Memory B cell (primary cell): ENCODE data around the gene QPCTL.

Experiments
- ATAC-seq: fragments of 150-1000 bp; cut with Tn5 transposase; 2 replicates; pipeline ENCODE4 v1.10.0; 2021; ENCODE audit warnings: low read depth, mild to moderate bottlenecking, moderate library complexity
- DNase-seq, 2 donors: peaks; one replicate each; pipeline ENCODE4 v3.0.0; 2022; ENCODE audit warnings: low spot score in 2 of 2
- H3K27ac Mint-ChIP-seq: one replicate; pipeline ENCODE4 v1.8.0; 2022; ENCODE audit warnings: mild to moderate bottlenecking, moderate library complexity, mixed read lengths
- H3K27me3 Mint-ChIP-seq: one replicate; pipeline ENCODE4 v1.8.0; 2022; ENCODE audit warnings: mixed read lengths
- H3K36me3 Mint-ChIP-seq: one replicate; pipeline ENCODE4 v1.8.0; 2022; ENCODE audit warnings: mild to moderate bottlenecking, mixed read lengths
- H3K4me1 Mint-ChIP-seq: one replicate; pipeline ENCODE4 v1.8.0; 2022; ENCODE audit warnings: mixed read lengths
- H3K4me3 Mint-ChIP-seq: one replicate; pipeline ENCODE4 v1.8.0; 2022; ENCODE audit warnings: mild to moderate bottlenecking, moderate library complexity, mixed read lengths
- H3K9me3 Mint-ChIP-seq: one replicate; pipeline ENCODE4 v1.8.0; 2022; ENCODE audit warnings: mixed read lengths

The QPCTL gene

DNA sequence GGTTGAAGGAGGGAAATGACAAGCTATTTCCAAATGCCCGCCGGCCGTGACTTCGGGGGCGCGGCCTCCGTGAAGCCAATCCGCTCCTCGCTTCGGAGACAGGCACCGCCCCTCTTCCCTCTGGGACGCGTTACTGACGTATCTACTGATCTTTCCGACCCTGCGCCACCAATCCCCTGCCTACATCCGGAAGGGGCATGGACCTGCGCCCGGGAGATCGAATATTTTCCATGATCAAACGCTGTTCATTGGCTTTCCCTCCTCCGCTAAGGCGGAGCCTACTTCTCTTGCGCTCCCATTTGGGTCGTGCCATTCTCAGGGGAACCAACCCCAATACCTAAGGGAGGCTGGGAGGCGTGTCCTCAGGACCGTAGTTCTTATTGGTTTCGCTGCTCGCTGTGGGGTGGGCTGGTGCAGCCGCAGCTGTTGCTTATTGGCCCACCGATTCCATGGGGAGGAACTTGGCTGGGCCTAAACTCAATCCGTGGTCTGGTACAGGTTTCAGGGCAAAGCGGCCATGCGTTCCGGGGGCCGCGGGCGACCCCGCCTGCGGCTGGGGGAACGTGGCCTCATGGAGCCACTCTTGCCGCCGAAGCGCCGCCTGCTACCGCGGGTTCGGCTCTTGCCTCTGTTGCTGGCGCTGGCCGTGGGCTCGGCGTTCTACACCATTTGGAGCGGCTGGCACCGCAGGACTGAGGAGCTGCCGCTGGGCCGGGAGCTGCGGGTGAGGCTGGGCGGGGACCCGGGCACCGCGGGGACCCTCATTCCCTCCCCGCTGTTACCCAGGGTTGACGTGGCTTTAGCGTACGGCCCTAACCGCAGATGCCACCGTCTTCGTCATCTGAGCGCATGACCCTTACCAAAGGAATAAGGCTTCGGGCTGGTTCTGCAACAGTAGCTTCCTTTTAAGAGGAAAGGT lies at the start of gene QPCTL:
TSS of gene QPCTL (plus strand) at position 480 of the 919 bp plus-strand sequence. CDS start at position 518, 38 bp downstream.
- Mint-ChIP-seq H3K27ac (peak within 1 kb of the TSS; percentile 96), H3K36me3 (peaks cover 16% of the 10 kb centered on the region)

DNA sequence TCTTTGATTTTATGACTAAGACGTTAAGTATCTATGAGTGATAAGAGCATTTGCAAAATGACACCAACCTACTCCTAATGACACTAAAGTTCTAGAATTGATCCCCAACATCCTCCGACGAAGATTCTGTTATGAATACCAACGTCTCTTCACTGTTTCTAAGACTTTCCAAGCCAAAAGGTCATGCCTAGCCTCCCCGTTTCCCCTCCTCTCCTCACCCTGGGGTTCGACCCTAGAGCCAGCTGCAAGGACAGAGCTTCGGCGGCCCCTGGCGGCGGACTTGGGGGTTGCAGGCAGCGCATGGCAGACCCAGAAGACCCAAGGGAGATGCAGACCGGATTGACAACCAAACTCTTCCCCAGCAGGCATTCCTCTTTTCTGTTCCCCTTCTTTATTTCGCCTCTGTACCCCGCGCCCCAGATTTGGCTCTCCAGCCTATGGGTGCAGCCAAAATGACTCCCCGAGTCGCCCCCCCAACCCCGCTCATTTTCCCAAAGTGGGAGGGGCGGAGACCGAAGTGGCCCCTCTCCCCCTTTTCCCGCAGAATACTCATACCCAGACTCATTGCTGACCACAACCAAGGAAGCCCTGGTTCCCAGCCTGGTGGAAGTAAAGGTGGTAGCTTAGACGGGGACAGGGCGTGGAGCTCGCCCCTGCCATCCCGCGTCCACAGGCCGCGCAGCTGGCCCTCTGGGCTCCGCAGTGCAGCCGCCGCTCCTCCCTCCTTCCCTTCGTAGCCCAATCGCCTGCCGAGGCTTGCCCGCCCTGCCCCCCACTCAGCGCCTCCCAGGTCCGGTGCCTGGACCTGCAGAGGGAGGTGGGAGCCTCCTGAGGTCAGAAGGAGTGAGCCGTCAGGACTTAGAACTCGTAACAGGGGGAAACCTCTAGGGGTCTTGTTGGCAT lies 49.2 kb upstream of the QPCTL start:
- peaks cover 6% of the 10 kb centered on the region for H3K27me3 Mint-ChIP-seq
- no peaks in the 10 kb centered on the region for H3K9me3 Mint-ChIP-seq
- peak overlapping the region; percentile 69 for H3K4me3 Mint-ChIP-seq
- peak overlapping the region; percentile 96 for H3K27ac Mint-ChIP-seq
- H3K36me3 Mint-ChIP-seq: no peaks in the 10 kb centered on the region
- DNase-seq (peak; percentile 98 to 99), ATAC-seq (peak; percentile 44)
- peaks cover 38% of the 10 kb centered on the region for H3K4me1 Mint-ChIP-seq

More for the DNA sequence above, at the start of gene QPCTL:
- DNase-seq (peak; percentile 92 to 98), ATAC-seq (peak; percentile 81)
- Mint-ChIP-seq H3K9me3 (no peaks in the 10 kb centered on the region), H3K4me1 (peaks cover 14% of the 10 kb centered on the region), H3K27me3 (no peaks in the 10 kb centered on the region), H3K4me3 (peak within 1 kb of the TSS; percentile 97)

DNA sequence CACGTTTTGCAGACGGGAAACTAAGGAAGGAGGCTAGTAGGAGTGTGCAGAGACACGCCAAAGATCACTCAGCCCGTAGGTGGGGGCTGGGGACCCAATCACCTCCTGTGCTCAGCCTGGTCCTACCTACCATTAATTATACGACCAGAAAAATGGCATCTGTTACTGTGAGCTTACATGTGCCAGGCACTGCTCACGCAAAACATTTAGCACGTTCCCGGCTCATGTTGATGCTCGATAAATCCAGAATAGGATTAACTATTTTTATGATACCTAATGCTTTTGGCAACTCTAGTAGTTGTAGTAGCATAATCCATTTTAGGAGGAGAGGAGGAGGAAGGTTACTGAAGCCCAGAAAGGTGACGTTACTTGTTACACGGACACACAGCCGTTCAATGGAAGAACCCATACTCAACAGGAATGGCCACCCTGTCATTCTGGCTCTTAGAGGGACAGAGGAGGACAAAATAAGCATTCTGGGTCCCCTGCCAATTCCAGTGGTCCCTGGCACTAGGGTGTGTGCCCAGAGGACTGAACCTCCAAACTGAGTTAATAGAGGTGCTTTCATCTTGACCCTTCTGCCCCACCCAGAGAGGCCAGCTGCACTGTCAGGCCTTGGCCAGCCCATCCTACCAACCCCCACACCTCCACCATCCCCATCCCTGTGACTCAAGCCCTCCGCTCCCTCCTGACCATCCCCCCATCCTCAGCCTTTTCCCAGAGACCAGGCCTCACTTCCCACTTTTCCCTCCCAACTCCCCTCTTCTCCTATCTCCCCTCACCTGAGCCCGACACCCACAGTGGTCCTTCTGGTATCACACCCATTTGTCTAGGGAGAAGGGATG lies 48.3 kb upstream of the QPCTL start:
- no peak for ATAC-seq
- no peak overlapping the region for H3K4me3 Mint-ChIP-seq
- no peak for DNase-seq
- H3K27me3 Mint-ChIP-seq: peaks cover 6% of the 10 kb centered on the region
- H3K27ac Mint-ChIP-seq: no peak overlapping the region
- no peaks in the 10 kb centered on the region for H3K36me3 Mint-ChIP-seq
- H3K4me1 Mint-ChIP-seq: peaks cover 36% of the 10 kb centered on the region
- no peaks in the 10 kb centered on the region for H3K9me3 Mint-ChIP-seq

DNA sequence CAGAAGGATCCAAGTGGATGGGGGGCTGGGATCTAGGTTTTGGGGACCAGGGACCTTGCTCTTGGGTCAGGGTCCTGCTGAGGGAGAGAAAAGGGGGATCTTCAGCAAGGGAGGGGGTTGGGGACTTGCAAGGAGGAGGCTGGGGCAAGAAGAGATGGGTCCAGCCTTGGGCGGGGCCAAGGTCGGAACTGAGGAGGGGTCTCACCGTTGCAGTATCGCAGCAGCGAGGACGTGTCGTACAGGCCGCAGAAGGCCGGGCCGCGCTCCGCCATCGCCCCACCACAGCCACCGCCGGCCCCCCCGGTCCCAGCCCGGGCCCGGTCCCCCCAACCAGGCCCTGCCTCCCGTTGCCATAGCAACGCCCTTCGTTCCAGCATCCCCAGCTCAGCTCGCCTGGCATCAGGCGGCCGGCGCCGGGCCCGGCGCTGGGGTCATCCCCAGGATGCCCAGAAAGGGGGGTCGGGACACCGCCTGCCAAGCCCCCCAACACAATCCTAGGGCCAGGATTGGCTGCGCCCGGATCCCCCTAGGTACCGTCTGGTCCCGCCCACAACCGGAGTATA lies 47.3 kb upstream of the QPCTL start:
- ATAC-seq (no peak), DNase-seq (peak in 1 of 2 donors; percentile 22)
- peak overlapping the region; percentile 78 for H3K4me3 Mint-ChIP-seq
- peaks cover 36% of the 10 kb centered on the region for H3K4me1 Mint-ChIP-seq
- peaks cover 6% of the 10 kb centered on the region for H3K27me3 Mint-ChIP-seq
- H3K27ac Mint-ChIP-seq: no peak overlapping the region
- no peaks in the 10 kb centered on the region for H3K36me3 Mint-ChIP-seq
- no peaks in the 10 kb centered on the region for H3K9me3 Mint-ChIP-seq

DNA sequence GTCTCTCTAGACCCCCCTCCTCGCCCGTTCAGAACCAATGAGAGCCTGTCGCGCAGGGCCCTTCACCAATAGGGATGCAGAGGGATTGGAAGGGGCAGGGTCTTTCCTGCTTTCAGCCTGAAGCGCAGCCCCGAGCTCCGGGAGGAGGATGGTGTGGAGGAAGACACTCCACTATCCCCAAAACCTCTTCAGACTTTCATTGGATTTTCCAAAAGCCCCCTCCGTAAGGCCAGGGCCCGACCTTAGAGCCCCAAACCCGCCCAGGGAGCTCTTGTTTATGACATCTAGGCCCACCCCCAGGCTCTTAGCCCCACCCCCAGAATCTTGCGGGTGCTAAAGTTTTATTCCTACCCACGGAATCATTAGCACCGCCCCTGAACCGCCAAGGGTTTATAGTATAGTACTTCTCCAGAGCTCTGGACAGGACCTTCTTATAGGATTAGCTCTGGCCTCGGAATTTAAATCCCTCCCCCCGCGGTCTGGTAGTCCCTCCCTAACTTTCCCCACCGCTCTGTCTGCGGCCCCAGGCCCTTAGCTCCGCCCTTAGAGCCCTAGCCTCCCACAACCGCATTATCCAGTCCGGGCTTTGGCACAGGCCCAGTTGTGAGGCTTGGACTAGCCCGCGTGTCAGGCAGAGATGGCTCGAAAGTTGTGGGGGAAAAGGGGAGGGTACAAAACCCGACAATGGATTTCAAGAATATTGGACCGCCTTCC lies 46.7 kb upstream of the QPCTL start:
- peak; percentile 40 for ATAC-seq
- Mint-ChIP-seq H3K36me3 (no peaks in the 10 kb centered on the region), H3K27ac (no peak overlapping the region), H3K9me3 (no peaks in the 10 kb centered on the region), H3K27me3 (peaks cover 8% of the 10 kb centered on the region), H3K4me1 (peaks cover 34% of the 10 kb centered on the region), H3K4me3 (peak overlapping the region; percentile 78)
- DNase-seq: peak; percentile 63 to 64

DNA sequence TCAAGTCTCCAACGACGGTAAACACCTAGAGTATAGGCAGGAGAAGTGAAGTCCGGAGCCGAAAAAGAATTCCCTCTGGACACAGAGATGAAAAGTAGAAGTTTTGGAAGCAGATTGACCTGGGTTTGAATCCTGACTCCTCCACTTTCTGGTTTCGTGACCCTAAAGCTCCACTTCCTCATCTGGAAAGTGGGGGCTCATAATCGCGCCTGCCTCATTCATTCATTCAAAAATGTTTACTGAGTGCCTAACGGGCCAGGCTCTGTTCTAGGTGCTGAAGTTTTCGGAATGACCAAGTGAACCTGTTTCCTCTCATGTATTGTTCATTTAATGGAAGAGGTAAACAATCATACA lies 46.1 kb upstream of the QPCTL start:
- Mint-ChIP-seq H3K4me1 (peaks cover 30% of the 10 kb centered on the region), H3K27ac (peak overlapping the region; percentile 41), H3K36me3 (no peaks in the 10 kb centered on the region), H3K27me3 (peaks cover 8% of the 10 kb centered on the region), H3K4me3 (peak overlapping the region; percentile 78), H3K9me3 (no peaks in the 10 kb centered on the region)
- DNase-seq (no peak), ATAC-seq (no peak)

DNA sequence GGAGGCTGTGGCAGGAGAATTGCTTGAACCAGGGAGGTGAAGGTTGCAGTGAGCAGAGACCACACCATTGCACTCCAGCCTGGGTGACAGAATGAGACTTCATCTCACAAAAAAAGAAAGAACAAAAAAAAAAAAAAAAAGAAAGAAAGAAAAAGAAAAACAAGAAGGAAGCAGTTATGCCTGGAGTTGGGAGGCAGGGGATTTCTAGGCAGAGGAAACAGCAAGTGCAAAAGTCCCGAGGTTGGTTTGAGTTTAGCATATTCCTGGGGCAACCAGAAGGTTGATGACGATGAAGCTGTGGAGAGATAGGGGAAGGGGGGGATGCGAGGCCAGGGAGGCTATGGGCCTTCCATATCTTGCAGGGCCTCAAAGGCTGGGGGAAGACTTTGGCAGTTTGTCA lies 41.7 kb upstream of the QPCTL start:
- ATAC-seq (no peak), DNase-seq (no peak)
- Mint-ChIP-seq H3K9me3 (no peaks in the 10 kb centered on the region), H3K4me3 (no peak overlapping the region), H3K27ac (no peak overlapping the region), H3K27me3 (peaks cover 8% of the 10 kb centered on the region), H3K36me3 (no peaks in the 10 kb centered on the region), H3K4me1 (peaks cover 5% of the 10 kb centered on the region)

DNA sequence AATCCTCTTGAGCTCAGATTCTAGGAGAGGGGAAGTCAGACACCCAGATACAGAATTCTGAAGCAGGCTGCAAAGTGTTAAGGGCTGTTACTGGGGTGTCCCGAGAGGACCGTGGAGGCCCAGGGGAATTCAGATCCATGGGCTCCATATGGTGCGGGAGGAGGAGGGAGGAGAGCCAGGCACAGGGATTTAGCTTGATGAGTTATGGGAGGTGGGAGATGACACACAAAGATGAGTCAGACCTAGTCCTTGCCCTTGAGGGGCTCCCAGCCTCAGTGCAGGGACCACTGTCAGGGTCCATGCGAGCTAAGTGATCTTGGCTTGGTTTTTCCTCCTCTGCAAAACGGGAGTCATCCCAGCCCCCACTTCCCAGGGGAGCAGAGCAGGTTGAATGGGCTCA lies 38.8 kb upstream of the QPCTL start:
- Mint-ChIP-seq H3K27me3 (peaks cover 3% of the 10 kb centered on the region), H3K27ac (no peak overlapping the region), H3K36me3 (no peaks in the 10 kb centered on the region), H3K4me1 (no peaks in the 10 kb centered on the region), H3K9me3 (no peaks in the 10 kb centered on the region), H3K4me3 (no peak overlapping the region)
- DNase-seq: no peak
- no peak for ATAC-seq

DNA sequence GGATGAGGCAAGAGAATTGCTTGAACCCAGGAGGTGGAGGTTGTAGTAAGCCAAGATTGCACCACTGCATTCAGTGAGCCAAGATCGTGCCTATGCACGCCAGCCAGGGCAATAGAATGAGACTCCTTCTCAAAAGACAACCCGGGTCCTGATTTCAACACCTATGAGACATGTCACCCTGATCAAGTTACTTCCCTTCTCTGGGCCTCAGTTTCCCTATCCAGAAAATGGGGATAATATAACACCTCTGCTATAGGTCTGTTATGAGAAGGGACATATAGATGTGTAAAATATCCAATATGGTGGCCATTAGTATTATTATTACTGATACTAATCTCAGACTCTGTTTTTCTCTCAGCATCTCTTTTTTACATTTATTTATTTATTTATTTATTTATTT lies 37.4 kb upstream of the QPCTL start:
- ATAC-seq: no peak
- Mint-ChIP-seq H3K36me3 (no peaks in the 10 kb centered on the region), H3K4me1 (no peaks in the 10 kb centered on the region), H3K27me3 (peaks cover 9% of the 10 kb centered on the region), H3K9me3 (peaks cover 2% of the 10 kb centered on the region), H3K27ac (no peak overlapping the region), H3K4me3 (no peak overlapping the region)
- no peak for DNase-seq

DNA sequence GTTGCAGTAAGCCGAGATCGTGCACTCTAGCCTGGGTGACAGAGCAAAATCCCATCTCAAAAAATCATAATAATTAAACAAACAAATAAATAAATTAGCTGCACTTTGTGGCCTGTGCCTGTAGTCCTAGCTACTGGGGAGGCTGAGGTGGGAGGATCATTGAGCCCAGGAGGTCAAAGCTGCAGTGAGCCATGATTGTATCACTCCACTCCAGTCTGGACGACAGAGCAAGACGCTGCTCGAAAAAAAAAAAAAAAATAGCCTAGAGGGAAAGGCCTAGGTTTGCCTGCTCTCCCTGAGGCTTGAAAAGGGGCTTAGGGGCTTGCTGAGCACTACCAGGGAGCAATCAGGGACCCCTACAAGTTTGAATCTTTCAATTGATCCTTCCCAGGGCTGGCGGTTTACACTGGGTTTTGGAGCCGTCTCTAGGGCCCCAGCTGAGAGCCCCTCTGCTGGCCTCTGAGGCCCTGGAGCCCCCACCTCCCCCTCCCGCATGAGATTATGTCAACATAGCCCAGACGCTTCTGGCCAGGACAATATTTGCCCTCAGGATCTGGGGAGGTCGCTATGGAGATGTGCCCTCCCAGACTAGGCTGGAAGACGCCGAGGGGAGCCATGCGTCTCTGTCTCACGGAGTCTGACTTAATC lies 34.8 kb upstream of the QPCTL start:
- Mint-ChIP-seq H3K27me3 (peaks cover 15% of the 10 kb centered on the region), H3K4me1 (no peaks in the 10 kb centered on the region), H3K27ac (no peak overlapping the region), H3K4me3 (no peak overlapping the region), H3K9me3 (peaks cover 2% of the 10 kb centered on the region), H3K36me3 (no peaks in the 10 kb centered on the region)
- no peak for DNase-seq
- ATAC-seq: no peak

DNA sequence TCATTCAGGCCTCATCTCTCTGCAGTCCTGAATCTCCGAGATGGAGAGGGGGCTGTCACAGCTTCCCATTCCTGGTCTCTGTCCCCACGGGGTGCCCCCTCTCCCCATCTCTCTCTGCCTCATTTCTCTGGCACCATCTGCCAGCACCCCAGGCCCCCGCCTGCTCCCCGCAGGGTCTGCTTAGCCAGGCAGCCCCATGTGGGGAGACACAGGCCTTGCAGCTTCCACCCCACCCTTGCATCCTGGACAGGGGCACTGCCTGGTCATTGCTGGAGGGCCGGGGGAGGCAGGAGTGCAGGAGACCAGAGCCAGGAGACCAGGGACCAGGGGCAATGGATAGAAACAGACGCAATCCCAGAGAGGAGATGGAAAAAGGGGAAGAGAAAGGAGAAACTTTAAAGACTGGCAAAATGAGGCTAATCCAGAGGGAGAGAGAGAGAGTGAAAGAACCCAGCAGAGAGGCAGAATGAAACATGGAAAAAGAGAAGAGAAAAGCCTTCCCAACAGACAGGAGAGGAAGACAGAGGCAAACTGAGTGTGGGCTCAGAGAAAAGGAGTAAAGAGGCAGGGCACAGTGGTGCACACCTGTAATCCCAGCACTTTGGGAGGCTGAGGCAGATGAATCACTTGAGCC lies 33.3 kb upstream of the QPCTL start:
- H3K4me3 Mint-ChIP-seq: no peak overlapping the region
- H3K27ac Mint-ChIP-seq: no peak overlapping the region
- no peaks in the 10 kb centered on the region for H3K4me1 Mint-ChIP-seq
- ATAC-seq (no peak), DNase-seq (no peak)
- H3K27me3 Mint-ChIP-seq: peaks cover 18% of the 10 kb centered on the region
- peaks cover 2% of the 10 kb centered on the region for H3K9me3 Mint-ChIP-seq
- H3K36me3 Mint-ChIP-seq: no peaks in the 10 kb centered on the region

DNA sequence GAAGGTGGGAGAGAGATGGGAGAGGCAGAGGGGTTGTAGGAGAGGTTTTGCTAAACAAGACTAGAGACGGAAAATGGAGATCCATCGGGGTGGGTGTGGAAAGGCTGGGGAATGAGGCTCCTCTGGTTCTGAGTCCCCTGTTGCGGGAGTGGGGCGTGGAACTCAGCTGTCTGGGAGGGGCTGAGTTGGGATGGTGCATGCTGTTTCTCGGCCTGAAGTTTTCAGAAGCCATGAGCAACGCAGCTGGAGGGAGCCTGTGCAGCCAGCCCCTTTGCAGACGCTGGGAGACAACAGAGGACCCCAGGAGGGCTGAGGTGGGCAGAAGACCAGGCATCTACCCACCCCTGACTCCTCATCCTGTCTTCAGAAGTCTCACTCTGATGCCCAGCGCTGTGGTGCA lies 31.8 kb upstream of the QPCTL start:
- Mint-ChIP-seq H3K27me3 (peaks cover 25% of the 10 kb centered on the region), H3K27ac (no peak overlapping the region), H3K36me3 (no peaks in the 10 kb centered on the region), H3K9me3 (peaks cover 2% of the 10 kb centered on the region), H3K4me3 (no peak overlapping the region), H3K4me1 (peaks cover 5% of the 10 kb centered on the region)
- DNase-seq (no peak), ATAC-seq (no peak)
